ENCODE measurements around the gene PCDH9. TPM values are rescaled to one million over a fixed set of nuclear protein-coding genes. Genes with fewer than 3 reads are reported as not detected.

PCDH9 gene
- total and polyA plus RNA-seq, 2 of the 13 experiments (the other 11 are each of a cell fraction or from before 2014, with no cell fraction given) = 0.09 TPM; not detected in 1

DNA sequence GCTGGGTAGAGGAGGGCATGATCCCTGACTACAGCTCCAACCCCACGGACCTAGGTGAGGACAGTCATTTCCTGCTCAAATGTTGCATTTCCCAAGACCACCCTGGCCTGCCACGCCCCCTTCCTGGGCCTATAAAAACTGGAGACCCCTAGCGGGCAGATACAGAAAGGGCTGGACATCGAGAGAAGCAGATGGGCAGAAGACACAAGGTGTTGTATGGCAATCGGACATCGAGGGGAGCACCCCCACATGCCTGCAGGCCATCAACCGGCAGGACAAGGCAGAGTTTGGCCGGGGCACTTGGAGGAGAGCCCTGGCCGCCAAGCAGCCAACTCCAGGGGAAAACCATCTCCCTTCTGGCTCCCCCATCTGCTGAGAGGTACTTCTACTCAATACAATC lies 746.4 kb downstream of the PCDH9 start:
- Histone ChIP-seq H3K9me3 (ENCODE audit: low read length) (no peaks in the 10 kb centered on the region), H3K79me2 (ENCODE audit: insufficient read depth, low read length) (no peaks in the 10 kb centered on the region), H3K36me3 (replicated peaks in 1 of 2; ENCODE audit: control insufficient read depth in 1 of 2, insufficient read depth in 2 of 2, low read length in 2 of 2) (no peaks in the 10 kb centered on the region), H3K4me3 (replicated peaks in 1 of 3; ENCODE audit: insufficient read depth in 1 of 3, low read depth in 2 of 3, low read length in 3 of 3) (no peak overlapping the region), H3K4me2 (ENCODE audit: low read depth, low read length) (no peak overlapping the region), H2AFZ (ENCODE audit: low read length) (no peak overlapping the region), H3K27me3 (ENCODE audit: control insufficient read depth in 1 of 2, insufficient read depth in 2 of 2, low read length in 2 of 2) (no peaks in the 10 kb centered on the region), H4K20me1 (ENCODE audit: insufficient read depth, low read length) (no peaks in the 10 kb centered on the region), H3K27ac (ENCODE audit: extremely low read length, insufficient read depth, low read length) (no peak overlapping the region), H3K4me1 (ENCODE audit: insufficient read depth, low read length) (no peaks in the 10 kb centered on the region), H3K9ac (ENCODE audit: insufficient read depth, low read depth, low read length) (no peak overlapping the region)
- peak; percentile 0 for DNase-seq (ENCODE audit: low spot score)
- in situ Hi-C loops (cut with HindIII; ENCODE audit: extremely low pct_ligation_motif_present, low pct_unique_long_range_greater_than_20kb) = no loop called here
- WGBS (ENCODE audit: low lambda C conversion rate) = 0% methylated on average over 1 of the region's 9 CpGs
- intact Hi-C loops (cut with micrococcal nuclease; ENCODE audit: unreplicated experiment) = no loop called here
- ATAC-seq = peak; percentile 35; the same call in 2 of the 3 replicates
- FAIRE-seq = no peak
- TF ChIP-seq, protein P1, sequence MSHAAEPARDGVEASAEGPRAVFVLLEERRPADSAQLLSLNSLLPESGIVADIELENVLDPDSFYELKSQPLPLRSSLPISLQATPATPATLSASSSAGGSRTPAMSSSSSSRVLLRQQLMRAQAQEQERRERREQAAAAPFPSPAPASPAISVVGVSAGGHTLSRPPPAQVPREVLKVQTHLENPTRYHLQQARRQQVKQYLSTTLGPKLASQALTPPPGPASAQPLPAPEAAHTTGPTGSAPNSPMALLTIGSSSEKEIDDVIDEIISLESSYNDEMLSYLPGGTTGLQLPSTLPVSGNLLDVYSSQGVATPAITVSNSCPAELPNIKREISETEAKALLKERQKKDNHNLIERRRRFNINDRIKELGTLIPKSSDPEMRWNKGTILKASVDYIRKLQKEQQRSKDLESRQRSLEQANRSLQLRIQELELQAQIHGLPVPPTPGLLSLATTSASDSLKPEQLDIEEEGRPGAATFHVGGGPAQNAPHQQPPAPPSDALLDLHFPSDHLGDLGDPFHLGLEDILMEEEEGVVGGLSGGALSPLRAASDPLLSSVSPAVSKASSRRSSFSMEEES (CRISPR knock-in tag; IDR thresholded peaks at IDR 0.05) = no peak
- no peak for TF ChIP-seq ZNF138 (CRISPR knock-in tag; IDR thresholded peaks at IDR 0.05; ENCODE audit: low read depth)
- TF ChIP-seq ZSCAN20 (CRISPR knock-in tag; IDR thresholded peaks at IDR 0.05; ENCODE audit: borderline replicate concordance) = no peak
- no peak for TF ChIP-seq ZNF788 (CRISPR knock-in tag; IDR thresholded peaks at IDR 0.05; ENCODE audit: borderline replicate concordance)
- TF ChIP-seq ZNF589 (CRISPR knock-in tag; conservative IDR thresholded peaks at IDR 0.05) = no peak
- no peak for TF ChIP-seq SMYD3 (CRISPR knock-in tag; IDR thresholded peaks at IDR 0.05)
- no peak for TF ChIP-seq ZNF101 (CRISPR knock-in tag; IDR thresholded peaks at IDR 0.05; ENCODE audit: borderline replicate concordance, low read depth)
- TF ChIP-seq ZBTB14 (CRISPR knock-in tag; IDR thresholded peaks at IDR 0.05) = no peak
- no peak for TF ChIP-seq STAG1 (CRISPR knock-in tag; IDR thresholded peaks at IDR 0.05)
- TF ChIP-seq NR2F2 (IDR thresholded peaks at IDR 0.05; ENCODE audit: borderline replicate concordance, low read depth) = no peak
- no peak for TF ChIP-seq ZNF333 (CRISPR knock-in tag; IDR thresholded peaks at IDR 0.05; ENCODE audit: borderline replicate concordance)
- TF ChIP-seq JDP2 (CRISPR knock-in tag; IDR thresholded peaks at IDR 0.05; ENCODE audit: borderline replicate concordance) = no peak
- TF ChIP-seq, protein P2, sequence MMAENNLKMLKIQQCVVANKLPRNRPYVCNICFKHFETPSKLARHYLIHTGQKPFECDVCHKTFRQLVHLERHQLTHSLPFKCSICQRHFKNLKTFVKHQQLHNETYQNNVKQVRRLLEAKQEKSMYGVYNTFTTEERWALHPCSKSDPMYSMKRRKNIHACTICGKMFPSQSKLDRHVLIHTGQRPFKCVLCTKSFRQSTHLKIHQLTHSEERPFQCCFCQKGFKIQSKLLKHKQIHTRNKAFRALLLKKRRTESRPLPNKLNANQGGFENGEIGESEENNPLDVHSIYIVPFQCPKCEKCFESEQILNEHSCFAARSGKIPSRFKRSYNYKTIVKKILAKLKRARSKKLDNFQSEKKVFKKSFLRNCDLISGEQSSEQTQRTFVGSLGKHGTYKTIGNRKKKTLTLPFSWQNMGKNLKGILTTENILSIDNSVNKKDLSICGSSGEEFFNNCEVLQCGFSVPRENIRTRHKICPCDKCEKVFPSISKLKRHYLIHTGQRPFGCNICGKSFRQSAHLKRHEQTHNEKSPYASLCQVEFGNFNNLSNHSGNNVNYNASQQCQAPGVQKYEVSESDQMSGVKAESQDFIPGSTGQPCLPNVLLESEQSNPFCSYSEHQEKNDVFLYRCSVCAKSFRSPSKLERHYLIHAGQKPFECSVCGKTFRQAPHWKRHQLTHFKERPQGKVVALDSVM (CRISPR knock-in tag; IDR thresholded peaks at IDR 0.05) = no peak
- ChIA-PET POLR2A (no interaction called here), CTCF (ENCODE audit: low intra/inter-chr PET ratio, low total read pairs) (no interaction called here)
- no TSS peak for BruUV-seq (replicated peaks)
